GM12891 (cell line): ENCODE results near the gene LRMDA.

Experiments
- PAX5 ChIP-seq: IDR thresholded peaks from 2 replicates; pipeline ENCODE4 v1.6.1; 2011; ENCODE audit warnings: low read length, moderate library complexity, mild to moderate bottlenecking; ENCODE audit not compliant: insufficient read depth, severe bottlenecking
- POLR2A ChIP-seq: IDR thresholded peaks from 2 replicates; pipeline ENCODE4 v1.6.1; 2011; ENCODE audit warnings: low read depth, low read length, control low read depth
- POLR2AphosphoS5 ChIP-seq: IDR thresholded peaks from 2 replicates; pipeline ENCODE4 v1.6.1; 2011; ENCODE audit warnings: low read depth, low read length, control low read depth
- POU2F2 ChIP-seq: IDR thresholded peaks from 2 replicates; pipeline ENCODE4 v1.6.1; 2011; ENCODE audit warnings: low read depth, mild to moderate bottlenecking, control low read depth, low read length, moderate library complexity
- SPI1 ChIP-seq: IDR thresholded peaks from 2 replicates; pipeline ENCODE4 v1.6.1; 2011; ENCODE audit warnings: low read depth, low read length, control low read depth
- TAF1 ChIP-seq: IDR thresholded peaks from 2 replicates; pipeline ENCODE4 v1.6.1; 2011; ENCODE audit warnings: low read depth, low read length, control low read depth

DNA sequence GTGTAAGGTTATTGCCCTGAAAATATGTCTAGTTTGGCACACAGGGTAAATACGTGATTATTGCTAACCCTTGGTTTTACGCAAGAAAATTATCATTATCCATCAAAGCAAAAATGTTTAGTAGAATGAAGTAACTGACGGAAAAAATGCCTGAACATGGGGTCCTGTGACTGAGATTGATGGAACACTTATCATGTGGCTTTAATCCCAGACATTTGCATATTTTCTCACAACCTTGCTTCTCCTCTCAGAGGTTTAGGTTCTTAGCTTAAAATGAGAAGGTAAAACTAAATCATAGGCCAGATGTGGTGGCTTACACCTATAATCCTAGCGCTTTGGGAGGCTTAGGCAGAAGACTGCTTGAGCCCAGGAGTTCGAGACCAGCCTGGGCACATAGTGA, 1010.7 kb downstream of the LRMDA start:
- TF ChIP-seq TAF1 (no peak), PAX5 (no peak), POLR2AphosphoS5 (no peak), POLR2A (no peak), SPI1 (no peak), POU2F2 (no peak)
